Activated T-helper 17 cell treated with anti-CD3 and anti-CD28 coated beads, Interleukin-2, amount 50 U/mL, for 72 hours (primary cell): ENCODE data around the gene BBS9. TPM values are rescaled to one million over a fixed set of nuclear protein-coding genes. Genes with fewer than 3 reads are reported as not detected.
"Not testable (repeated sequence)": the region's sequence is repeated elsewhere in the genome, so short reads cannot be mapped to it uniquely, and the experiment has no call there.

Source experiments
- ATAC-seq: fragments of 150-1000 bp; cut with Tn5 transposase; replicated peaks from 2 replicates; pipeline ENCODE4 v1.10.0; 2021; ENCODE audit warnings: mild to moderate bottlenecking, moderate library complexity
- H3K27ac Mint-ChIP-seq: one replicate; pipeline ENCODE4 v1.8.0; 2022; ENCODE audit warnings: mixed read lengths
- H3K27me3 Mint-ChIP-seq: one replicate; pipeline ENCODE4 v1.8.0; 2022; ENCODE audit warnings: mixed read lengths
- H3K36me3 Mint-ChIP-seq: one replicate; pipeline ENCODE4 v1.8.0; 2022; ENCODE audit warnings: low read depth, mild to moderate bottlenecking, mixed read lengths
- H3K4me1 Mint-ChIP-seq: one replicate; pipeline ENCODE4 v1.8.0; 2022; ENCODE audit warnings: mixed read lengths
- H3K4me3 Mint-ChIP-seq: one replicate; pipeline ENCODE4 v1.8.0; 2022; ENCODE audit warnings: mild to moderate bottlenecking, mixed read lengths
- H3K9me3 Mint-ChIP-seq: one replicate; pipeline ENCODE4 v1.8.0; 2022; ENCODE audit warnings: mixed read lengths
- total RNA-seq, 2 donors: library from RNA; stranded (reverse); gene quantifications; one replicate each; pipeline ENCODE4 v1.2.3, GENCODE V29; 2022

The BBS9 gene
- total RNA-seq, 2 donors from 2014 or later, result 11.3 to 14.4 TPM

GRCh38 chr7:33452805-33453502, 323.6 kb downstream of the BBS9 start:
- Mint-ChIP-seq H3K36me3 (no peaks in the 10 kb centered on the region), H3K9me3 (peaks cover 11% of the 10 kb centered on the region), H3K27ac (no peak overlapping the region), H3K4me3 (no peak overlapping the region), H3K27me3 (no peaks in the 10 kb centered on the region), H3K4me1 (peaks cover 11% of the 10 kb centered on the region)
- no peak for ATAC-seq

- H3K4me3 Mint-ChIP-seq, result no peak overlapping the region
- no peak overlapping the region for H3K27ac Mint-ChIP-seq
- H3K9me3 Mint-ChIP-seq, result peaks cover 3% of the 10 kb centered on the region
- H3K36me3 Mint-ChIP-seq, result no peaks in the 10 kb centered on the region
- H3K4me1 Mint-ChIP-seq, result no peaks in the 10 kb centered on the region
- ATAC-seq, result no peak
- no peaks in the 10 kb centered on the region for H3K27me3 Mint-ChIP-seq
These were observed 327.7 kb downstream of the BBS9 start for GRCh38 chr7:33457039-33457438.

- ATAC-seq, result no peak
- H3K9me3 Mint-ChIP-seq, result no peaks in the 10 kb centered on the region
- no peak overlapping the region for H3K27ac Mint-ChIP-seq
- no peaks in the 10 kb centered on the region for H3K27me3 Mint-ChIP-seq
- H3K4me1 Mint-ChIP-seq, result no peaks in the 10 kb centered on the region
- no peak overlapping the region for H3K4me3 Mint-ChIP-seq
- no peaks in the 10 kb centered on the region for H3K36me3 Mint-ChIP-seq
These were observed 329.2 kb downstream of the BBS9 start for GRCh38 chr7:33458581-33458980.

GRCh38 chr7:33459340-33459751, 330.0 kb downstream of the BBS9 start:
- Mint-ChIP-seq H3K4me3 (no peak overlapping the region), H3K36me3 (no peaks in the 10 kb centered on the region), H3K4me1 (no peaks in the 10 kb centered on the region), H3K9me3 (no peaks in the 10 kb centered on the region), H3K27ac (no peak overlapping the region), H3K27me3 (no peaks in the 10 kb centered on the region)
- no peak for ATAC-seq

GRCh38 chr7:33463131-33463530, 333.8 kb downstream of the BBS9 start:
- H3K9me3 Mint-ChIP-seq, result no peaks in the 10 kb centered on the region
- H3K27me3 Mint-ChIP-seq, result no peaks in the 10 kb centered on the region
- no peaks in the 10 kb centered on the region for H3K4me1 Mint-ChIP-seq

GRCh38 chr7:33466203-33466602, 336.8 kb downstream of the BBS9 start:
- Mint-ChIP-seq H3K27me3 (no peaks in the 10 kb centered on the region), H3K4me3 (no peak overlapping the region), H3K4me1 (no peaks in the 10 kb centered on the region), H3K27ac (no peak overlapping the region), H3K36me3 (no peaks in the 10 kb centered on the region), H3K9me3 (no peaks in the 10 kb centered on the region)
- no peak for ATAC-seq

More at GRCh38 chr7:33463131-33463530, 333.8 kb downstream of the BBS9 start:
- H3K27ac Mint-ChIP-seq, result no peak overlapping the region
- no peak for ATAC-seq
- no peaks in the 10 kb centered on the region for H3K36me3 Mint-ChIP-seq
- no peak overlapping the region for H3K4me3 Mint-ChIP-seq

- H3K4me3 Mint-ChIP-seq, result no peak overlapping the region
- H3K9me3 Mint-ChIP-seq, result no peaks in the 10 kb centered on the region
- H3K27ac Mint-ChIP-seq, result no peak overlapping the region
- H3K4me1 Mint-ChIP-seq, result no peaks in the 10 kb centered on the region
- peak; percentile 39 for ATAC-seq
- no peaks in the 10 kb centered on the region for H3K27me3 Mint-ChIP-seq
- no peaks in the 10 kb centered on the region for H3K36me3 Mint-ChIP-seq
These were observed 342.4 kb downstream of the BBS9 start for GRCh38 chr7:33471636-33472242.

GRCh38 chr7:33472348-33473025, 343.1 kb downstream of the BBS9 start:
- Mint-ChIP-seq H3K4me3 (no peak overlapping the region), H3K36me3 (no peaks in the 10 kb centered on the region), H3K27ac (no peak overlapping the region), H3K4me1 (peaks cover under 1% of the 10 kb centered on the region), H3K9me3 (no peaks in the 10 kb centered on the region), H3K27me3 (no peaks in the 10 kb centered on the region)
- ATAC-seq, result no peak

- H3K9me3 Mint-ChIP-seq, result peaks cover 4% of the 10 kb centered on the region
- H3K36me3 Mint-ChIP-seq, result no peaks in the 10 kb centered on the region
- H3K27ac Mint-ChIP-seq, result no peak overlapping the region
- peaks cover 5% of the 10 kb centered on the region for H3K4me1 Mint-ChIP-seq
- no peak overlapping the region for H3K4me3 Mint-ChIP-seq
- ATAC-seq, result no peak
- H3K27me3 Mint-ChIP-seq, result no peaks in the 10 kb centered on the region
These were observed 348.5 kb downstream of the BBS9 start for GRCh38 chr7:33477719-33478480.

- H3K27ac Mint-ChIP-seq, H3K4me3 Mint-ChIP-seq, H3K9me3 Mint-ChIP-seq, H3K4me1 Mint-ChIP-seq, H3K36me3 Mint-ChIP-seq, ATAC-seq, H3K27me3 Mint-ChIP-seq: not testable (repeated sequence)
These were observed 355.1 kb downstream of the BBS9 start for GRCh38 chr7:33484476-33484875.

GRCh38 chr7:33485747-33486493, 356.6 kb downstream of the BBS9 start:
- Mint-ChIP-seq H3K27me3 (no peaks in the 10 kb centered on the region), H3K9me3 (no peaks in the 10 kb centered on the region), H3K4me1 (no peaks in the 10 kb centered on the region), H3K27ac (no peak overlapping the region), H3K4me3 (no peak overlapping the region), H3K36me3 (peaks cover 6% of the 10 kb centered on the region)
- no peak for ATAC-seq

GRCh38 chr7:33486633-33487032, 357.3 kb downstream of the BBS9 start:
- peaks cover 6% of the 10 kb centered on the region for H3K36me3 Mint-ChIP-seq
- no peaks in the 10 kb centered on the region for H3K9me3 Mint-ChIP-seq
- no peaks in the 10 kb centered on the region for H3K4me1 Mint-ChIP-seq
- no peak overlapping the region for H3K27ac Mint-ChIP-seq
- H3K27me3 Mint-ChIP-seq, result no peaks in the 10 kb centered on the region
- no peak overlapping the region for H3K4me3 Mint-ChIP-seq
- no peak for ATAC-seq

GRCh38 chr7:33487998-33488682, 358.8 kb downstream of the BBS9 start:
- H3K27me3 Mint-ChIP-seq, result no peaks in the 10 kb centered on the region
- no peaks in the 10 kb centered on the region for H3K9me3 Mint-ChIP-seq
- no peak overlapping the region for H3K27ac Mint-ChIP-seq
- ATAC-seq, result no peak
- H3K4me3 Mint-ChIP-seq, result no peak overlapping the region
- H3K4me1 Mint-ChIP-seq, result no peaks in the 10 kb centered on the region
- H3K36me3 Mint-ChIP-seq, result peaks cover 6% of the 10 kb centered on the region
